GM21723 (cell line): Measurements from ENCODE around the gene CYFIP1.

Experiments
- ATAC-seq: cut with Tn5 transposase; IDR thresholded peaks from one replicate; pipeline ENCODE4 v1.9.1; 2021; ENCODE audit warnings: mild to moderate bottlenecking, moderate library complexity; ENCODE audit not compliant: unreplicated experiment

CYFIP1 gene

DNA sequence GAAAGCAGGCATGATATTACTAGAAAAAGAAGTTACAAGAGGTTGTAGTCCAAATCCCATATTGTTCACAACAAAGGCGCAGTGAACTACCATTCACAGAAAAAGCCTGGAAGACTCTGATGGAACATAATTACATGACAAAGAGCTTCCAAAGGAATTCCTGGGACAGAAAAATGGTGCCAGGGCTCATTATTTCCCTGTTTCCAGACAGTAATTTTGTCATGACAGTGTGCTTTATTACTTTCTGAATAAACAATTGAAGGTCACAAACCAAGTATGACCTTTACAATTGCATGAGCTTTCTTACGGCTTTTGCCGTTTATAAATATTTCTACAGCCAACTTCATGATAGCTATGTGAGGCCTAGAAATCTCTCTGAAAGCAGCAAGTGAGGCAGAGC is 61.0 kb downstream of the CYFIP1 start:
- ATAC-seq, result no peak

DNA sequence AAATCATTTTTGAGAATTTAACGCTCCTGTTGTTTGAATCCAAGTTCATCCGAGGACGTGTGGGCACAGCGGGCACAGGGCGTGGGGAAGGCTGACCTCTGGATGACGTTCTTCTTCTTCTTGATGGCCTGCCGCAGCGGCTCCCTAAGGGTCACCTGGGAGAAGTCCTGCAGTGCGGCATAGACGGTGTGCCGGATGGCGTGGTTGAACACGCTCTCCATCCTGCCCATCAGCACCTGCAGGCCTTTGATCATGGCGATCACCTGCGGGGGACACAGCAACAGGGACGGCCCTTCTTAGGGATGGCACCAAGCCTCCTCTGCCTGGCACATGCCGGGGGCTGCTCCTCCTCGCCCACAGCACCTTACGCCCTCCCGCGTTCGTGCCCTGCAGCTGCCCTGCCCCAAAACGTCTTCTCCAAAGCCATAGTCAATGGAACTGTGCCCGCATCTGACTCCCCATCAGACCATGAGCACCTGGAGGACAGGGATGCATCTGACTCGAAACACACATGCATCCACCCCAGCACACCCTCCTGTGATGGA is 61.5 kb downstream of the CYFIP1 start:
- ATAC-seq, result no peak

DNA sequence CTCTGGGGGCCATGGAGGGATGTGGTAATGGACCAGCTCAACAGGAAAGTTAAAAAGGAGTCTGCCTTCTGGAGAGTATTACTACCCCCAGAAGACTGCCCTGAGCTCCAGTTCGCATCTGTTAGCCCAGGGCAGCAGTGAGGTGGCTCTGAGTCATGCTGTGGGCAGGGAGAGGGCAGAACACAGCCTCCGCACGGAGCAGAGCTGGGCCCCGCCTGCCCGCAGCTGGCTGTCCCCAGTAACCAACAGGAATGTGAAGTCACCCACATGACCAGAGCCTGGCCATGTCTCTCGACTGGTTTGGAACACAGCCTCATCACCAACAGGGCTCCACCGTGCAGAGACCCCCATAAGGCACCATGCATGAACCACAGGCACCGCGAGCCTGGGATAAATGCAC is 62.1 kb downstream of the CYFIP1 start:
- ATAC-seq, result no peak

DNA sequence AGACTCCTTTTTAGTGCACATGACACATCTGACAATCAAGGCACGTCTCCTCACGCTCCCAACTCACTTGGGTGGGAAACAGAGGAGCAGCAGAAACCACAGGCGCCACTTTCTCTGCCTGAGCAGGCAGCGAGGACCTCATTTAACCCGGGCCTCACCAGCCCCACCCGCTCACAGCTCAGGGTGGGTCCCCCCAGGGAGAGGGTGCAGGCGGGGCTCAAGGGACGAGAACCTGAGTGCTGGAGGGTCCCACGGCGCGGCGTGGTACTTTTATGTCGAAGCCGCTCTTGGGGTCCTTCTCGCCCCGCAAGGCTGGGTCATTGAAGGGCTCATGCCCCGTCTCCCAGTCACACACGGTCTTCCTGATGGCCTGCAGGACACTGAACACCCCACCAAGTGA is 62.6 kb downstream of the CYFIP1 start:
- no peak for ATAC-seq

DNA sequence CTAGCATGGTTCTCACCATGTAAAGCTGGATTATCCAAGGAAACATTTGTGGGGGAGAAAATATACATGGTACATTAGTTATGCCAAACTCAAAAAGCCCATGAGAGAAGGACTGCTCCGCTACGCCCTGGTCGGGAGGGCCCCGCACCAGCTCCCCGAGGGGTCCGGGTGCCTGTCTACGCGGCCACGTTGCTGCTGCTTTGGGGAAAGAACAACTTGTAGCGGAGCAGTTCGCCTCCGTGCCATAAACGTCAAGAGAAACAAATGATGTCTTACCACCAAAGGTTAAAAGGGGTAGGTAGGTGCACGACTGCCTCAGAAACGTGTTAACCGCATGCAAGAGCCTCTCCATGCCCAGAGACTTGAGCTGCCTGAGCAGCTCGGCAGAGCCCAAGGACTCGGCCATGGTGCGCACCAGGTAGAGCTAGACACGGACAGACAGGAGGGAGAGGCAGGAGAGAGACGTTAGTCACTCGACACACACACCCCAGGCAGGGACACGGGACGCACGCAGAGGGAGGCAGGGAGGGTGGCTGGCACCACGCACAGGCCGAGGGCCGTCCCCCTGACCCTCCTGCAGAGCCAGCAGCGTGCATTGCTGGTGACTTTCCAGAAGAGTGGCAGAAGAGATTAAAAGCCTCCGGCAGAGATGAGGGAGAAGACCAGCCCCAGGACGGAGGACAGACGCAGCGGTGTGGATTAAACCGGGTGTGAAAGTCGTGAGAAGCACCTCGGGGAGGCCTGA is 63.4 kb downstream of the CYFIP1 start:
- no peak for ATAC-seq

DNA sequence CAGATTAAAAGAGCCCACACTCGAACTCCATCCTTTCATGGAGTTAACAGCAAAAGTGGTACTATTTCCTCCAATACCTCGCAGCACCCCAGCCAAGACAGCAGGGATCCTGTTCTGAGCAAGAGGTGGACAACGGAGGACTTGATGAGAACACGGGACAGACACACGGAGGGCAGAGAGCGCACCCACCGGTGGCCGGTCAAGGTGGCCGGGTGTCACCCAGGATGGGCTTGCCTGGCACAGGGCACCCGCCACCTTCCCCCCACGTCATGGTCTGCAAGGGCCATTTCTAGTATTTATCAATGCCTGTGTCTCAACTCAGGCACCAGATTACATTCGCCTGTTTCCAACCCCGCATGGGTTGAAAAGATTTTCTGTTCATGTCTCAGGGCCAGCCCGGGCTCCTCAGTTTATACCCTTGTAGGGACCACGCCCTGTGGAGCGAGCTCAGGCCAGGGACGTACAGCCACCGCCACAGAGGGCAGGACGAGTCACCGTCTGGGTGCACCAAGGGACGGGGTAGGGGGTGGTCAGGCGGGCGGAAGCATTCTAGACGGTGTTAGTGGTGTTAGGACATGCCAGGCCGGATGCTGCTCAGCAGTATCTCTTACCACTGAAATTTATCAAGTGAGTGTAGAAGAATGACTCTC is 64.2 kb downstream of the CYFIP1 start:
- no peak for ATAC-seq

DNA sequence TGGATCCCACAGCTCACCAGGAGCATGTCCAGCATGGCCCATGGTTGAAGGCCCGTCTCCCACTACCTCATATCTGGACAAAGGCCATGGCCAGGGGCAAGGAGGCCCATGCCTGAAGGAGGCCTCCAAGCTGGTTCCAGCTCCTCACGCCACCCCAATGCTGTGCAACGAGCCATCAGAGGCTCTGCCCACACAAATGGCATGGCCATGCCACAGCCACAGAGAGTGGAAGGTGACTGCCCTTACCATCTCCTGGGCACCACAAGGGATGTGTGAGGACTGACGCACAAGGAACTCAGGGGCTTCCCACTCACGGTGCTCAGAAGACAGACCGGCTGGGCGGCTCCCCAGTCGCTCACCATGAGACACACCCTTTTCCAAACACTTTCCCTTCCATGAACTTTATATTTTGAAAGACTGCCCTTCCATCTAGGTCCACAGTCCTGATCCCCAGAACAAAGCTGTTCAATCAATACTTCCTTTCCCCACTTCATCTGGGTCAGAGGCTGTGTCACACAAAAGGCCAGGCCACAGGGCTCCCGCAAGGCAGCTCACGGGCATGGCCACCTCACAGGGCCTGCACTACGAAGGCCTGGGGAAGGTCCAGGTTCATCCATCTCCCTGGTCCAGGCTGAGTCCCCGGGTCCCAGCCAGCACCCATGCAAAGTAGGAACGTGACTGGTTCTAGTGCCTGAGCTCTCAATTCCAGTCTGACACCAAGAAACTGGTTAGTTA is 66.4 kb downstream of the CYFIP1 start:
- ATAC-seq, result no peak

DNA sequence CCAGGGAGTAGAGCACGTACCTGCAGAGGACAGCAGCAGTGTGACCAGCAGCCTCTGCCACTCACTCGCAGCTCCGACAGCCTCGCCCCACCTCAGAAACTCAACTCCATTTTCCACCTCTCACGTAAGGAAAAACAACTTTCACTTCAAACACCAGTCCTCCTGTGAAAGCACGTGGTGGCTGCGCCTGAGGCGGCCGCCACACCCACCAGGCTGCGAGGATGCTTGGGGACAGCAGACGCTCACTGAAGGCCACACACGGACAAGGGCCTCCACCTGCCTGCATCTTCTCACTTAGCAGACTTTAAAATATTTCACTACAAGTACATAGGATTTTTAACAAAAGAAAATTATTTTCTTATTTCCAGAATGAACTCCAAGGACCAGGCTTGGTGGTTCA is 67.9 kb downstream of the CYFIP1 start:
- no peak for ATAC-seq

DNA sequence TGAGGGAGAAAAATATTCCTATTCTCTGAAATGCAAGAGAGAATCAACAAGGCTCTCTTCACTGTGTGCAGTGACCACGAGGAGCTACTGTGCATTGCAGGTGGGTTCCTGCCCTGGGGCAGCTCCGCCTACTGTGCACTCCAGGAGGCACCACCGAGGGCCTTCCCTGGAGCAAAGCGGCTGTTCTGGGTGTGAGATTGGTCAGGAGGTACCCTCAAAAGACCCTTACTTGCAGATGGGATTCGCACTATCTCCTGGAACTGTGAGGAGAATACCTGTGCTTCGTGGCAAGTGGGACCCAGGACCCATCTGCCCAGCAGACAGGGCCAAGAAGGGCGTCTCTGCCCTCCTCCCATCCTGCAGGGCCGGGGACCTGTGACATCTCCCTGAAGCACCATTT is 68.9 kb downstream of the CYFIP1 start:
- ATAC-seq, result no peak

DNA sequence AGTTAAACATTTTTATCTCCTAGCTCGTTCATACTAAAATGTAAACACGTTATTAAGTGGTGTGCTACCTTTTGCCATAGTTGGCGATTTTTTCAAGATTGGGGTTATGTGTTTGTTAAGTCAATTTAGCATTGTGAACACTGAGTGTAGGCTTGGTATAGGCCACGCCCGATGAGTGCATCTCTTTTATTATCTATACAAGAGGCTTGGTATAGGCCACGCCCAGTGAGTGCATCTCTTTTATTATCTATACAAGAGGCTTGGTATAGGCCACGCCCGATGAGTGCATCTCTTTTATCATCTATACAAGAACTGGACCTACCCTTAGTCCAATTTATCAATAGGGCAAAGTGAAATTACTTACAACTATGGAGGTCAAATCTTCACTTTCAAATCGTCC is 71.3 kb downstream of the CYFIP1 start:
- ATAC-seq, result no peak

DNA sequence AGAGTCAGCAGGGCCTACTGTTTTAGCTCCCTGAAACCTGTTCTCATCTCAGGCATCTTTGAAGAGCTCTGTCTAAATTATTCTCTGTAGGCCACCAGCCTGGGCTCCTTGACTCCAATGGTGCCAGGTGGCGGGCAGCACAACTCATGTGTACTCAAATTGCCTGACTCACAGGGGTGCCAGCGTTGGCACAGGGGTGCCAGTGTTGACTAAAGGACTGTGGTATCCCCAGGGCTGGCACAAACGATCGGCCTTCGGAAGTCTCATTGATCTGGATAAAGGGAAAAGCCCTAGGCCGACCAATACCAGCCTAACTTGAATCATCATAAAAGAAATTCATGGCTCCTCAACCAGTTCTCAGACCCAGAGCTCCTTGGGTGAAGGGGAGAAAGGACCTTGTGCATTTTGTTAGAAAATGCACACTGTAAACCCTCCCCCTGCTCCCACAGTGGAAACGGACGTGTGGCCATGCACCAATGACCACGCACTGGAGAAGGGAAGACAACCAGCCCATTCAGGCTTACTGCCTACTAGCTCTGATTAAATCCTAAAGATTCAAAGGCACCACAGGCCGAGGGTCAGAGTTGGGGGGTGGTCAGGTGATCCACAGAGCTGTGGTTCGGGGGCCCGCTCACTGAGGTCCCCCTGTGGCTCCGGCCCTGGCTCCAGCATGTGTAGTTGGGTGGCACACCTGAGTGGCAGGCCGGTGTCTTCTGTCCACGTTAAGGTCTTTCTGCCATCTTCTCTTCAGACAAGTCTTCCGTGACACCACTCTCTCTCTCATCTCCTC is 72.8 kb downstream of the CYFIP1 start:
- no peak for ATAC-seq

DNA sequence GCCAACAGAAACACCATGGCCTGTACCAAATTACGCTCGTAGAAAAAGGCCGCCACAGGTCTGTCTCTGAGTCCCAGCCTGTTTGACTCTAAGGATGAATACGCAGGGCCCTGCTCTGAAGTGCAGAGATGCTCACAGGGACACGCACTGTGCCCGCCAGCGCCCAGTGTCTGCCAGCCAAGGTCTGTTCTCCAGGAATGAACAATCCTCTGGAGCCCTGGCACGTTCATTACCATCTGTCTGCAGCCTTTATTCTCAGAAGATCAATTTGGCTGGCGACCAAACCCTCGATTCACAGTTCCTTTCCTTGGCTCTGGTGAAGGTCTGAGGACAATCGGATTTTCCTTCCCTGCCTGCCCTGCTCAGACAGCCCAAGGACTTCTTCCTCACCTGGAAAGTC is 75.4 kb downstream of the CYFIP1 start:
- no peak for ATAC-seq

DNA sequence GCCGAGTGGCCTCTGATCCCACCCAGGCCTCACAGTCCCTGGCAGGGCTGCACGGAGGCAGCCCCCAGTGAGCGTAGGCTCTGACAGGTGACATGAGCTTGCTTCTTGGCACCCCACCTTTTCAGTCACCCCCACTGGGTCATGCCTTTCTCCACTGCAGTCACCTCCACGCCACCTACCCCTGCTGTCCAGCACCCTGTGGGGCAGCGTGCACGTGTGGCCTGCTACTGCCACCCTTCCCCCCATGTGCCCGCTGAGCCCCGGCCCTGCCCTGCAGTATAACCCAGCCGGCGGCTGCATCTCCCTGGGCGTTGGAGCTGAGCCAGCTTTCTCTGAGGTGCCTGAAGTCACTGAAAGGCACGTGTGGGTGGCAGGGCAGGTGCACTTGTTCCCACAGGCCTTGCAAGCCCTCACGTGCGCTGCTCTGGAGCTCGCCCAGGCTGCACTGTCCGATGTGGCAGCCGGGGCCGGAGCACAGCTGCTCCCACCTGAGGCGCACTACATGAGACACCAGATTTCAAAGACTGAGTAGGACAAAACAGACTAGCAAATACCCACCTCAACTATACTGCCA is 76.1 kb downstream of the CYFIP1 start:
- no peak for ATAC-seq

DNA sequence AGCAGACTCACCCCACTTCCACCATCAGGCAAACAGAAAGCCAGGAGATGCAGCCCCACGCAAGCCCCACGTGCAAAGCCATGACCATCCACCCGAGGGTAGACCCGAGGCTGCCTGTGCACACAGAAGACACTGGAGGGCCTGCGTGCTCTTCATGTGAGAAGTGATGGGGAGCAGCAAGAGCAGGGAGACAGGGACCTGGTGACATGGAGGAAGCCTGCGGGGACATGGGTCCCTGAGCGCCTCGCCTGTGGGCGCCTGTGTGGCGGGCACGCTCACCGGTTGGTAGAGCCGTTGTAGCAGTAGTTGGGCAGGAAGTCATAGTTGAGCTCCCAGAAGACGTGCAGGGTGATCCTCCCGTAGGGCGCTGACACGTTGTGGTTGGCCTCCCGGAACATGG is 76.7 kb downstream of the CYFIP1 start:
- no peak for ATAC-seq

DNA sequence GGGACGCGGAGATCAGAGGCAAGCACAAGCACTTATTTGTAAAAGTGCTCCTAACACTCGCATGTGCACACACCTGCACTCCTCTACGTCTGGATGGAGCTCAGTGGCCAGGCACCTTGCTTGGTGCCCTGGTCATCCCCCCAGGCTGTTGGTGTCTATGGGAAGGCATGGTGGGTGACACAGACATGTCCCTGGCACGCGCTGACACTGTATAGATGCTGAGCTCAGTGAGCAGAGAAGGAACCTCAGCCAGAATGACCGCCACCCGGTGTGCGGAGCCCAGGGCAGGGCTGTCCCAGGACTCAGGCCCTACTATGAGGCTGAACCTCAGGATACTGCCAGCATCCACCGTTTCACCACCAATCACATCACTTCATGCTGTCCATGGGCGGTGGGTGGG is 77.2 kb downstream of the CYFIP1 start:
- no peak for ATAC-seq

DNA sequence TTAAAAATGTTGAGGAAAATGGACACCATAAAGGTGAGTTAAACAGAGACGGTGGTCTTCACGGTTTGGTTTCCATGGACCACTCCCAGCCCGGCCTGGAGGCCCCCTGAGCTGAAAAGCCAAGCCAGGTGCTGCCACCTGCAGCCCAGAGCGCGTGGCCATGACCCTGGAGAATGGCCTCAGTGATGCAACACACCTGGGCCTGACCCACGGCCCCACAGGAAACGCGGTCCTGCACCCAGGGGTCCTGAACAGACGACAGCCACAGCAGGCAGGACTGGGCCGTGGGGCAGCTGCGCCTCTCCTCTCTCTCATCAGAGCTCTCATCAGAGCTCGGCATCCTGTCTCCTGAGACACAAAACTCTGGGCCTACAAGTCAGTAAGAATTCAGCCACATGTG is 77.6 kb downstream of the CYFIP1 start:
- ATAC-seq, result no peak

DNA sequence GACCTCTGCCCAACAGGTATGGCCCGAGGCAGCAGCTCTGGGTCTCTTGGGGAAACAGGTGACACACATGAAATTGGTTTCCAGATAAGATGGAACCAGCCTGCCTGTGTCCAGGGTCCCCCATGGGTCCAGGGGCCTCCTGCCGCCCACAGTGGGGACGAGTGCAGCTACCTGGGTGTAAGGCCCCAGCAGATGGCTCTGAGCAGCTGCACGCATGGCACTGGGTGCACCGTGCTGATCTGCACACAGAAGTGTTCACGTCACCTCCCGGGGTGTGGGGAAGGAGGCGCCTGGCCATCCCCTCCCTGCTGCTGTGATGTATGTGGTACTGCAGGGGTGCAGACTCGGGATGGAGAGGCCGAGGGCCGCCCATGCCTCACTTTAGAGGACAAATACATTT is 78.1 kb downstream of the CYFIP1 start:
- no peak for ATAC-seq

DNA sequence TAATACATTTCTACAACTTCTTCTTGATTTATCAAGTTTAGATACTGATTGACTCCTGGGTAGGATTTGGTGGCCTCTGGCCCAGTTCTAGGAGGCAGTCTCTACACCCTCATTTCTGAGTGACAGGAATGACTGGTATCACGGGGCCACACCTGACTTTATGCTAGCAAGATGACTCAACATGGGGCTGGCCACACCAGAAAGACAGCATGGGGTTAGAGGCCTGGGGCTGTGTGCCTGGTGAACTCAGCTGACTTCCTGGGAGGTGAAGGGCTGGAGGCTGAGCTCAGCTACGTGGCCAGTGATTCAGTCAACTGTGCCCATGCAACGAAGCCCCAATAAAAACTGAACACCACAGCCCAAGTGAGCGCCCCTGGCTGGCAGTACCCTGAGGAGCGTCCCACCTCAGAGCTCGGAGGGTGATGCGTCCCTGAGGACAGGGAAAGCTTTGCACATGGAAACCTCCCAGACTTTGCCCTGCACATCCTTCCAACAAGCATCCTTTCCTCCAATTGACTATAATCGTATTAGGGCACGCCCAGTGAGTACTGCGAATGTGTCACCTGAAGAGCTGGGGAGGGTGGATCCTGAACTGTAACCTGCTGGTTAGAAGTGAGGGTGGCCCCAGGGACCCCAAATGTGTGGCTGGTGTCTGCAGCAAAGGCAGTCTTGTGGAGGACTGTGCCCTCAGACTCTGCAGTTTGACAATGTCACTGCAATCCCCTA is 84.5 kb downstream of the CYFIP1 start:
- ATAC-seq, result peak; percentile 77

DNA sequence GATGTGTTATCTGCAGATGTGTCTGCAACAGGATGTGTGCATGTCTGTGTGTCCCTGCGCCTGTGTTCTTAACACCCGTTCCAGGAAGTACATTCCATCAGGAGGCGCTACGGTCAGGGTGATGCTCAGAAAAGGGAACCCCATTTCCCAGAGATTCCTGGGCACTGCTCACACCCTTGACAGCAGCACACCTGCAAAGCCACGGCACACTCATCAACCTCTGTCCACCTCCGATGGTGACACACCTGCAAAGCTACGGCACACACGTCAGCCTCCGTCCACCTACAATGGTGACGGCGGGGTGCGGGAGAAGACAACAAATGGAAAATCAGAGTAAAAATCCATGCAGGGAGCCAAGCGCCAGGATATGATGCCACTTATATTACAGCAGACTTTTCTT is 86.3 kb downstream of the CYFIP1 start:
- ATAC-seq, result no peak

DNA sequence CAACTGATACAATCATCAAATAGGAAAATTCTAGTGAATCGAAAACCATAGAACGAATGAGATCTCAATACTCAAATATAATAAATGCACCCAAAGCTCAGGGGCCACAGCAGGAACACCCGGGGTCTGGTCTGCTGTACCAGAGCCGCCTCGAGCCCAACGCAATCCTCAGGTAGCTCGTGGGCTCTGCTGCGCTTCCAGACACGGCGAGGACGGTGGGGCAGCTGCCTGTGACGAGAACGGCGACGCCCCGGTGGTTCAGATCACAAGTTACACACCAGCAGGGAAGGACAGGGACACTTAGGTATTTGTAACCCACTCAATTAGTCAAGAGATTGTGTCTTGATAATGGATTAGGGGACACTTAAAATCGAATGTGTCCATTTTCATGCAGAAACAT is 87.1 kb downstream of the CYFIP1 start:
- no peak for ATAC-seq
